NCI-H2196 (cell line): ENCODE measurements around the gene SAMD13.

ENCODE experiments used
- DNase-seq: peaks from one replicate; lab custom pipeline; 2025; ENCODE audit not compliant: unreplicated experiment; lab: John Stamatoyannopoulos, UW

SAMD13 gene, protein sequence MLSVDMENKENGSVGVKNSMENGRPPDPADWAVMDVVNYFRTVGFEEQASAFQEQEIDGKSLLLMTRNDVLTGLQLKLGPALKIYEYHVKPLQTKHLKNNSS

DNA sequence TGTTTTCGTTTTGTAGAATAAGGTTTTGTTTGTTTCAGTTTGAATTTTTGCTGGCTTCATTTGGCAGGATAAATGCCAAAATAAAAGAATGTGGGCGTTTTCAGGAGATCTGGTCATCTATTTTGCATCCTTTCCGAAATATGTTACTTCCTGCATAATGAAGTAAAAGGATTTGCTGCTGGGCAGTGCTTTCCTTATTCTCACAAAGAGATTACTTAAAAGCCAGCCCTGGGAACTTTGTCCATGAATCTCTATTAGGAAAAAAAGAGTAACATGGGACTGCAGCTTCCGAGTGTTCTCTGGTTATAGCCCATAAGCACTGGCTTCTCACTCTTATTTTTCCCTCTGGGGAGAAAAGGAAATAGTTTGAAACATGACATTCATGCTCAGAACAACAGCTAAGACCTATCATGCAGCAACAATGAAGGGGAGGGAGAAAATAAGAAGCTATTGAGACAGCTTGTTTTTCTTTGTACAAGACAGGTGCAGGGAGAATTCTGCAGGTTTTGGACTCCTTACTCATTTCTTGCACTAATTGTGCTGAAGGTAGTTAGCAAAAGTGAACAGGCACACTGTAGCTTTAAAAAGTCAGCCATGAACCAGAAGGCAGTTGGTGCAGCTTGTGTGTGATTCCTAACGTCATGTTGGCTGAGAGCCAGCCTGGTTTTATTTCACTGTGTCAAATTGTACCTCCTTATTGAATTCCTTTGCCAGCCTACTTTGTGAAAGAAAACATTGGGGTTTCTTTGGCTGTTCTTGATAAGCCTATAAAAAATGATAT lies at the start of gene SAMD13:
SAMD13 (plus strand) TSS at position 705 of the 781 bp plus-strand sequence. CDS start 1,527 bp downstream, outside the sequence.
- peak; percentile 86 for DNase-seq

DNA sequence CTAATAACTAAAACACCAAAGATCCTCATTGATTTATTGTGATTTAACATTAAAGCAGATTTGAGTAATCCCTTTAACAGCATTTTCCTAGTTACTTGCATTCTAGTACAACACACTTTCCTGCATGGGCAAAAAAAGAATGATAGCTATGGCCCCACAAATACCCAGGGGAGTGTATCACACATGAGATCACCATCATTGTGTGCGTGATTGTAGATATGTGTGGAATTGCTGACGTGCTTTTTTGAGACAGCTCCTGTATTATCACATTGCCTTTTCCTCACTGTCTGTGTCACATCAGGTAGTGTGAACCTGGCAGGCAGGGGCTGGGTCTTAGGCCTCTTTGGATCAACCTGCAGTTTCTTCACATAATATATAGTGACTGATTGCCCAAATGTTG lies 48.5 kb upstream of the SAMD13 start:
- no peak for DNase-seq

DNA sequence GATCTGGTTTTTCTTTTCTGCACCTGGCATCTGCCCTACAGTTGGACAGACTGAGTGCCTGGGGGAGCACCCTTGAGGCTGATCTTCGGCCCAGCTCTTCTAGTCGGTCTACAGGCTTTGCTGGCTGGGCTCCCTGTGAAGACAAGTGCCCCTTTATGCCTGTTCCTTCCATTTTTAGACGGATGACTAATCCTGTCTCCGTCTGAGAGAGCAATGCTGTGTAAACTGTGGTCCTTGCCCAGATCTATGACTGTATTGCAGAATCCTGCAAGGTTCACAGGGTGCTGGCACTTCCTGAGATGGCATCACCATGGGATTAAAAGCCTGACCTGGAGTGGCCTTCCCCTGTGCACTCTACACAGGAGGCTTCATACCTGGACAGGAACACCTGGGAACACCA lies 47.6 kb upstream of the SAMD13 start:
- peak; percentile 87 for DNase-seq

DNA sequence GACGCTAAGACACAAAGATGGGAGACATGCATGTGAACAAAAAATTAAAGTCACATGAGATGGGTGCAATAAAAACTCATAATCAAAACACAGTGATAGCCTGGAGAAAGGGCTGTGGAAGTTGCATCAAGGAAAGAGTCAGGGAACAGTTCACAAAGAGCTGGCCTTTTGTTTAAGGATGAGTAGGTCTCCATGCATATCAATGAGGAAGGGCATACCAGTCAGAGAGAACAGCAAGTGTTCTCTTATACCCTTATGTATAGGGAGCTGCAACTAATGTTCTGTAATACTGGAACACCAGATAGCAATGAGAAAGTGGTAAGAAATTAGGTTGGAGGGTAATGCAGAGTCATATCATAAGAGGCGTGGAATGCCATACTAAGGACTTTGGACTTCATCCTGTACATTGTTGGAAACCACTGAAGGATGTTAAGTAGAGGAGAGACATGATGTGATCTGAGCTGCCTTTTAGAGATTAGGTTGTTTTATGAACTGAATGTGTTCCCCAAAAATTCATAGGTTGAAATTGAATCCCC lies 46.7 kb upstream of the SAMD13 start:
- no peak for DNase-seq

DNA sequence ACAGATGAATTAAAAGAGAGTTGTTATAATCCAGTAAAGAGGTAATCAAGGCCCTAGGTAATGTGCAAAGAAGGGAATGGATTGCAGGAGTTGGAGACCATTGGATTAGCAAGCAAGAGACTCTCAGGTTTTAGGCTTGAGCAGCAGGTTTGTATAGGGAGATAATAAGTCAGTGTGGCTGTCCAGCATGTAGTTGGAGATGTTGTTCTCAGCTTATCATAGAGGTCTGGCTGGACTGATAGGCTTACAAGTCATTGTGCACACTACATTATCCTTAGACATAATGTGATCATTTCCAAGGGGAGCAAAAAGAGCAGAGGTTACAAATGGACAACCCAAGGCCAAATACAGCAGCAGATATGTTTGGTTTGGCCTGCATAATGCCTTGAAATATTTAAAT lies 45.9 kb upstream of the SAMD13 start:
- DNase-seq = no peak

DNA sequence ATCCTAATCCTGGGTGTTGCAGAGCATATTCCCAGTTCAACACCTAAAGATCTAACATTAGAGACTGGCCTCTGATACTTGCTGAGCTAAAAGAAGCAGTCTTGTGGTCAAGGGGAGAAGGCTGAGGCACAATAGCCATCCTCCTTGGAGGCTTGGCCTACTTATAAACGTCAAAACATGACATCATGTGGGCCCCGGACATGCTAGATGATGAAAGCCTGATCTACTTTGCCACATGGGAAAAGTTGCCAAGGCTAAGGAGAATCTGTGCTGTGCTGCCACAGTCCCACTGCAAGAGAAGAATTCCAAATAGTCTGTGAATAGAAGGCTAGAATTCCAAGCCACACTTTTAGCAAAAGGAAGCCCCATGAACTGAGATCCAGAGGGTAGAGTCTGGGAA lies 43.9 kb upstream of the SAMD13 start:
- DNase-seq = no peak

DNA sequence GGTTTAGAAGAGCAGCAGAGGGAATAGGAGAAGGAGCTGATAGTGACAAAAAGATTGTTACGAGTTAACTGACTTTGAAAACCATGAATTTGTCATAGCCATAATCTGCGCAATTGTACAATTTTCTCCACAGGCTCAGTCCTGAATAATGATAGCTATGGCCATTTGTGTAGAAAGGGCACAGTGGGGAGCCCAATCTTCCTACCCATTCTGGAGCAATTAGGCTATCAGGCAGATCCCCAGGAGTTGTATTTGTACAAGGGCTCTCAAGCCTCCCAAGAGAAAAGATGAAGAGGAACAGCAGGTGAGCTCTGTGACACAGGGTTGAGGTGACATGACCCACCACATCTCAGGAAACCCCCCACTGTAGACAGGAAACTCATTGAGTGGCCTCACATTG lies 42.1 kb upstream of the SAMD13 start:
- no peak for DNase-seq

DNA sequence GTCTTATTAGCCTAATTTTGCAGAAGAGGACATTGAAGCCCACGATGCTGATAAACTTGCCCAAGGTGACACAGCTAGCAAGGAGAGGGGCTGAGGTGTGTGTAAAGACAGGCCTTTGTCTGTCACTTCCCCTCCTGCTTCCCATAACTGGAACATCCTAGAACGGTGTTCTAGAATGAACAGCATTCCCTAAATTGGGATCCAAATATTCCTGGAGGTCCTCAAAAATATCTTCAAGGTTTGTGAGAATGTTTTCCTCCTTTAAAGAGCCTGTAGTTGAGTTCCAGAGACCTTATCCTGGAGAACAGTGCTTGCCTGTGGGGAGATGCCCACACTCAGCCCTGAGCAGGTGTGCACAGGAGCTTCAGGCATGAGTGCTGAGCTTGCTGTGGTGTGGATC lies 41.5 kb upstream of the SAMD13 start:
- no peak for DNase-seq

DNA sequence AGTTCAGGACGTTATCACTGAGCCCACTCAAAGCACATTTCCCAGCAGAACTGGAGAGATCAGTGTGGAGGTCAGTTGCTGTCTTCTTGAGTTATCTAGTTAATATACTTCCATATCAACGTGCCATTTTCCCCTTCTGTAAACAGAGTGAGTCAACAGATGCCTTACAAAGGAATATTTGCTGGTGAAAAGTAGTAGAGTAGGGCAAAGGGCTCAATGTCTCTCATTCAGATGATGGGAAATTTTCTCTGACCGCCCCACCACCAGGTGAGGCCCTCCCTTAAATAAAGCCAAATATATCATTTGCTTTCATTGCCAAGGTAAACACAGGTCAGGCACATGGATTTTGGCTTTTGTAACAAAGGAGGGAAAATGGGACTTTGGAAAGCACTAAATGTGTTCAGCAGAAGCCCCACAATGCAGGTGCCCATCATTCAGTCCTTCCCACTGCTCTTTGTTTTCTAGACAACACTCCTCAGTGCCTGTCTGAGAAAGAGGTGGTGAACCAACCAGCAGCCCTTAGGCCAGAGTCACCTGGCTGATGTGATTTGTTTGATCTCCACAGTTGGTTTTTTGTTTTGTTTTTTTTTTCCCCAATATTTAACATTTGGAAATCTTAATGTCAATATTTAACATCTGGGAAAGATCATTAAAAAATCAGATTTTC lies 40.5 kb upstream of the SAMD13 start:
- DNase-seq = peak; percentile 45

DNA sequence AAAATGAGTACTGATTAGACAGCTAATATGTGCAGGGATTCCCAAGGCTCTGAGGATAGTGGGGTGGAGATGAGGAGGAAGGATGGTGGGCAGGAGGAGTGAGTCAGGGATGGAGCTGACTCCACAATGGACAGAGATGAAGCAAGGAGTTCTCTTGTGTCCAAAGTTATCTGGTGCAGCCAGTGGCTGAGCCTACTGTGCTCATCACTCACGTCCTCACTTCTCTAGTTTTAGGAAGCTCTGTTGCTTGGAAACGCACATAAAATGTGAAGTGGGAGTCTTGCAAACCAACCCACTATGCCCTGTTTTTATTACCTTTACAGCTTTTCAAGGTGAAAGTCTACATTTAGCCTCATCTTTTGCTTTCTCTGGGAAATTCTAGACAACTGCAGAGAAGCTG lies 36.5 kb upstream of the SAMD13 start:
- DNase-seq = no peak

DNA sequence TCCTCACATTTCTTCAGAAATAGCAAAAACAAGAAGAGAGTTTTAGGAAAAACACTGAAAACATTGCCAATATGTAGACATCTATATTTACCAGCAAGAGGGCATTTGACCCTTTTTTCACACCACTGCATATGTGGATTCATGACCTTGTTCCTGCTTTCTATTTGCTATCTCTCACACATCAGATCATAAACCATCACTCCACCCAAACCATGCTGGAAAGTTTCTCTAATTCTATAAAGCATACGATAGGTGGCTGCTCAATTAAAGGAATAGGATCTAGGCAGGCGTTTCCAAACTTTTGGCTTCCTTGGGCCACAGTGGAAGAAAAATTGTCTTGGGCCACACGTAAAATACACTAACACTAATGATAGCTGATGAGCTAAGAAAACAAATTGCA lies 35.6 kb upstream of the SAMD13 start:
- no peak for DNase-seq

DNA sequence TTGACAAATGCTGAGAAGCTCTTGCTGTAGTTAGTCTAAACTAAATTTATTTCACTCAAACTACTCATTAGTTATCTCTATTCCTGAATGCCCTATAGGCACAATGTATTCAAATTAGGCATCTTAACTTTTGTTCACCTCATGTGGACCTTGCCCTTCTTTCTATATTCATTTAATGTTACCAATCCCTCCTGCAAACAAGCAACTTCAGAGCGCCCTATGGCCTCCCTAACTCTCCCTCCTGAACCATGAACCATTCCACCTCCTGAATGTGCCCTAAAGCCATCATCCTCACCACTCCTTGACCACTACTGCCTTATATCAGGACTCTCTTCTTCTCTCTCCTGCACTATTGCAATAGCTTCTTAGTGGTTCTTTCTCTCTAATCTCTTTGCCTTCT lies 34.8 kb upstream of the SAMD13 start:
- no peak for DNase-seq

DNA sequence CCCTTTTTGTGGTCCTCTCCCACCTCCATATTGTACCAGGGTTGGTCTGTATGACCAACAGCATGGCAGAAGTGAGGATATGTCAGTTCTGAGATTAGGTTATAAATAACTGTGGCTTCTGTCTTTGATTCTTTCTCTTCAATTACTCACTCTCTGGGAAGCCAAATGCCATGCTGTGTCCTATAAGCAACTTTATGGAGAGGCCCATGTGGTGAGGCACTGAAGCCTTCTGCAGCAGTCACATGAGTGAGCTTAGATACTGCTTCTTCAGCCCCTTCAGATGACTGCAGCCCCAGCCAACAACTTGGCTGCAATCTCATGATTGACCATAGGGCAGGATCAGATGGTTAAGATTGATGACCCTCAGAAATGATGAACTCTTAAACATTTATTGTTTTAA lies 34.0 kb upstream of the SAMD13 start:
- no peak for DNase-seq

DNA sequence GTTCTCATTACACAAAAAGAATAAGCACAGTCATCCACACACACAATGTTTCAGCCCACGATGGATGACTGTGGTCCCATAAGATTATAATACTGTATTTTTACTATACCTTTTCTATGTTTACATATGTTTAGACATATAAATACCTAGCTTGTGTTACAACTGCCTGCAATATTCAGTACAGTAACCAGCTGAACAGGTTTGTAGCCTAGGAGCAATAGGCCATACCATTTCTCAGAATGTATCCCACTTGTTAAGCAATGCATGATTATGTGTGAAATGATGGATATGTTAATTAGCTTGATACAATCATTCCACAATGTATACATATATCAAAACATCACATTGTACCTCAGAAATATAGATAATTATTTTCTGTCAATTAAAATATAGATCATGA lies 33.2 kb upstream of the SAMD13 start:
- no peak for DNase-seq

DNA sequence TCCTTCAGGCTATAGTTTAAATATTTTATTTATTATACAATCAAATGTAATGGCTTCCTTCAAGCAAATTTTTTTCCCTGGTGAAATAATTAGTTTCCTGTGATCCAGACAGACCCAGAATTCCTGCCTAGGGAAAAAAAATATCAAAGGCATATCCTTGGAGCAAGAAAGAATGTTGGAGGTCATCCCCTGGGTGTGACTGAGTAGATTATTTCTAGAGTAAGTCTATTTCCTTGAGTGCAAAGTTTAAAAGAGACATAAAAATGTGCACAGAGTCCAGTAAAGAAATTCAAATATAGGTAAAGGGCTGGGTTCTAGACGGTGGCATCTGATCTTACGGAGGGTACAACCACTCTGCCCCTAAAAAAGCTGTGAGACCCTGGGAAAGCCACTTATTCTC lies 32.2 kb upstream of the SAMD13 start:
- DNase-seq = no peak

DNA sequence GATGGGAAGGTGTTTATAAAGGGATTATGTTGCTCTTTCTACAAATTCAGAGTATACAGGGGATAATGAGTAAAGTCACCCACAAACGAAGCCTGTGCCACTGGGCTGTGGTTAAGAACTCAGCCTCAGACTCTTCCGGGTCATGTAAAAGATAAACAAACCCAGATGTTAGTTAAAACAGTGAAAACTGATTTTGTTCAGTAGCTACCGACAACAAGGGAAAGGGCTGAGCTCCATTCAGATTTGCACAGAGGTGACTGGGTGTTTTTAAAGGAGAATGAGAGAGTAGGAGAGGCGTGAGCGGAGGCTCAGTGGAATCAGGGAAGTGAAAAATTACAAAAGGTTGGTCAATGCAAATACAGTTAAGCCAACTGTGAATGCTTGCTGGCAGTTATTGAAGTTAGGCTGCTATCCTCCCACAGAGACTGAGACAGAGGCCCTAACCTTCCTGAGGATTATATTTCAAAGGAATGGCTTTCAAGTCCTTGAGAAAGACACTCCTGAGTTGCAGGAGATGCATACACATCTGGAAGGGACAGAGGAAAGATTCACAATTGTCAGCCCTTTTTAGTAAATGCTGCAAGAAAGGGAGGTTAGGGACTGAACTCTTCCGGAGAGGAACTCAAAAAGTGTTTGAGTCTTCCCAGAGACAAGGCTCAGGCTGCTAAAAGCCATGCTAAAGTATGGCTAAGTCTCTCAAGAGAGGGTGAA lies 29.9 kb upstream of the SAMD13 start:
- DNase-seq = peak; percentile 9

DNA sequence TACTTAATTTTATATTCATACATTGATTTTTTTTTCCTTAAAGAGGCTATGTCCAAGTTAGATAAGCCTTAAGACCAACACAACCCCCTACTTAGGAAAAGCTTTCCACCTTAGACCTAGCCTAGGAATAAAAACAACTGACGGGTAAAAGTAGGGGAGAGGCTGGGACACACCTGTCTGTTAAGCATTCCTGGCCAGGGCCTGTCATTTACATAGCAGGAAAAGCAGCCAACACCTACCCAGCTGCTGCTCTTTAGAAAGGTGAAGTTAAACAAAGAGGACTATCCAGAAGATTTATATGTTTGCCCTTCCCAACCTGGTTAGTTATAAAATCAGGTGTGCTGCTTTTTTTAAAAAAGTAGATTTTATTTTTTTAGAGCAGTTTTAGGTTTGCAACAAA lies 29.1 kb upstream of the SAMD13 start:
- DNase-seq = peak; percentile 44

DNA sequence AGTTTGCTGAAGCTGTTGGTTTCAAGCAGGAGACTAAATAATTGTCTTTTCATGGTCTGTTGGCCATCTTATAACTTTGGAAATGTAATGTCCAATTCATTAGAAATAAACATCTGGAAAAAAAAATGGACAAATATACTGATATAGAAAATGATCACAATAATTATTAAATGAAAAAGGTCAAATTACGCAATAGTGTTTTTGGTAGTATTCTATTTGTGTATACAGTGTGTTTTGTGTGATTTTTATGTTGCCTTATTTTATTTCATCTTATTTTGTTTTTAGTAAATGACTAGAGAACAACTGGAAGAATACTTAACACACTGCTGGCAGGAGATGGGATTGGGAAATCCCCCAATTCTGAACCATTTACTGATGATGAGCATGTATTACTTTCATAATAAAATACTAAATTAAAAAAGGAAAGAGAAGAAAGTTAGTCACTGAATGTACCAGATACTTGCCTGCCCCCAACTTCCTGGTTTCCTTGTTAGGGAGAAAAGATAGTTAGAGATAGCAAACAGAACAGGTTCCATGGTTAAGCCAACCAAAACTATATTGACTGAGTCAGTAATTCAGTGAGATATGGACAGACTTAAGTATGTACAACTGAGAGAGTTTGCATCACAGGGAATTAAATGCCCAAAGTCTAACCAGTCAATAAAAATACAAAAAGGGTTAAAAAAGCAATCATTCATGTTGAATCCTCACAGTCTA lies 24.0 kb upstream of the SAMD13 start:
- DNase-seq = no peak

DNA sequence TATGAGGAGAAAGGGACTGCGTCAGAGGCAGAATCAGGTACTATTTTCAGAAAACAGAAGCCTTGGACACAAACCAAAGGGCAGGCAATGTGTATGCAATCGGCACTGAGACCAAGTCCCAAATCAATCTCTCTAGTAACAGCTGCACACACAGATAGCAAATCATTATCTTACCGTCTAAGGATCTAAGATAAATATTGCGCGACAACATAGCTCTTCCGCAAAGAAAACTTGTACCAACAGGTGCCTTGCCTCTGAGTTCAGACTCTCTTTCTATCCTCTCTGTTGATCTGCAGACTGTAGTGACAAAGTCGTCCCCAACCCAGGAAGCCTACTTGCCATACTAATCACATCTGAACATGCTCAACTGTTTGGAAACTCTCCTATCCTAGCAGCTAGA lies 22.6 kb upstream of the SAMD13 start:
- DNase-seq = no peak

DNA sequence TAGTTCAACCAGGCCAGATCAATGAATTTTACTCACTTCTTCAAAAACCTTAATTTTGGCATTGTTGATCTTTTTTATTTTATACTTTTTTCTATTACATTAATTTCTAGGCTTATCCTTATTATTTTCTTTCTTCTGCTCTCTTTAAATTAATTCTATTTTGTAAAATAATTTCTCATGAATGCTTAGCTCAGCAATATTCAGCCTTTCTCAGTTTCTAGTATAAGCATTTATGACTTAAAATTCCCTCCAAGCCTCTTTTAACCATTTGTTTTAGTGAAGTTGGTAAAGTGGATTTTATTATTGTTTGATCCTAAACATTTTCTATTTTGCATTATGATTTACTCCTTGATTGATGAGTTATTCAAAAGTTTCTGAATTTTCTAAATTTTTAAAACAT lies 20.6 kb upstream of the SAMD13 start:
- DNase-seq = no peak

DNA sequence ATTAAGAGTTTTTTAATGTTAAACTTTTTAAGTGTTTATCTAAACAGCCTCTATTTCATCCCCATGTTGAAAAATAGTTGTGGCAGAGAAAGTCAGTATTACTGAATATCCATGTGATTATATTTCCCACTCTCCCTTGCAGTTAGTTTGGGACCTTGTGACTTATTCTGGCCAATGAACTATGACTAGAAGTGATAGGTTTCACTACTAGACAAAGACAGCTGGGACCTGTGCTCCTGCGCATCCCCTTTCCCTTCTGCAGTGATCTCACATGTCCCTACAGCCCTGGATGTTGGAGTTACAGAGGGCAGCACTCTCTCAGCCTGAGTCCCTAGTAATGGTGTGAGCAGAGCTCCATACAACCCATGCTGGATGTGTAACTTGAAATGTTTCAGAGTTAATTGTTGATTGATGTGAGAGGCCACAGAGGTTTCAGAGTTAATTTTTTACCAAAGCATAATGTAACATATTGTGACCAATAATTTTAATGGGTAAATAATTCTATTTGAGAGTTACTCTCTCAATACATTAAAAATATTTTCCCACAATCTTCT lies 18.7 kb upstream of the SAMD13 start:
- DNase-seq = no peak
